ENCODE measurements around the gene ADAM15. TPM values are rescaled to one million over a fixed set of nuclear protein-coding genes. Genes with fewer than 3 reads are reported as not detected.

The ADAM15 gene
- total RNA-seq, 1 experiment from 2014 or later, result 41.7 TPM

- BruUV-seq (replicated peaks), result no TSS peak
- Histone ChIP-seq H3K27ac (ENCODE audit: low read length) (no peak overlapping the region), H3K4me1 (ENCODE audit: control insufficient read depth, insufficient read depth, low read length) (peaks cover 11% of the 10 kb centered on the region), H3K27me3 (ENCODE audit: control insufficient read depth, insufficient read depth, low read length) (no peaks in the 10 kb centered on the region), H3K36me3 (ENCODE audit: control insufficient read depth, insufficient read depth, low read length) (no peaks in the 10 kb centered on the region), H3K4me3 (ENCODE audit: low read depth in 2 of 2, low read length in 2 of 2) (no peak overlapping the region), H3K9me3 (ENCODE audit: control insufficient read depth, insufficient read depth, low read depth, low read length) (no peaks in the 10 kb centered on the region)
- DNase-seq (ENCODE audit: low read depth, low spot score) (no peak), ATAC-seq (no peak)
- TF ChIP-seq REST (IDR thresholded peaks at IDR 0.05; ENCODE audit: insufficient read depth in 1 of 2, low read depth in 2 of 2, low read length in 1 of 2), result no peak
- no peak for TF ChIP-seq TCF7L2 (IDR thresholded peaks at IDR 0.05; ENCODE audit: low read depth, low read length)
- no peak for TF ChIP-seq CTCF (IDR thresholded peaks at IDR 0.05)
- TF ChIP-seq SIN3A (IDR thresholded peaks at IDR 0.05; ENCODE audit: borderline replicate concordance, insufficient read depth, low read depth, low read length), result no peak
- TF ChIP-seq POLR2AphosphoS5 (IDR thresholded peaks at IDR 0.05; ENCODE audit: low read depth, low read length), result no peak
- intact Hi-C loops (cut with micrococcal nuclease; ENCODE audit: unreplicated experiment) (no loop called here), in situ Hi-C loops (cut with HindIII; ENCODE audit: low pct_unique_long_range_greater_than_20kb, low sequenced_read_pairs) (no loop called here)
- ChIA-PET CTCF (interaction anchor here (0.5 to 0.7 kb wide), 2 partner anchors 116 to 166 kb away, joined by 3 to 4 read pairs; no protein-coding TSS in a partner anchor), POLR2A (interaction anchor here (0.6 kb wide), 1 partner anchor 15 kb away, joined by 3 read pairs; no protein-coding TSS in a partner anchor)
Measured at GRCh38 chr1:155022136-155022926, 28.8 kb upstream of the ADAM15 start.

- ChIA-PET POLR2A (no interaction called here), CTCF (no interaction called here)
- peaks cover 7% of the 10 kb centered on the region for H3K4me1 ChIP-seq (ENCODE audit: control insufficient read depth, insufficient read depth, low read length)
- intact Hi-C loops (cut with micrococcal nuclease; ENCODE audit: unreplicated experiment), result no loop called here
- DNase-seq (ENCODE audit: low read depth, low spot score) (no peak), ATAC-seq (no peak)
- no peak overlapping the region for H3K4me3 ChIP-seq (ENCODE audit: low read depth in 2 of 2, low read length in 2 of 2)
- in situ Hi-C loops (cut with HindIII; ENCODE audit: low pct_unique_long_range_greater_than_20kb, low sequenced_read_pairs), result no loop called here
- H3K27me3 ChIP-seq (ENCODE audit: control insufficient read depth, insufficient read depth, low read length), result no peaks in the 10 kb centered on the region
- no peaks in the 10 kb centered on the region for H3K36me3 ChIP-seq (ENCODE audit: control insufficient read depth, insufficient read depth, low read length)
- no peaks in the 10 kb centered on the region for H3K9me3 ChIP-seq (ENCODE audit: control insufficient read depth, insufficient read depth, low read depth, low read length)
- H3K27ac ChIP-seq (ENCODE audit: low read length), result no peak overlapping the region
- BruUV-seq (replicated peaks), result no TSS peak
- TF ChIP-seq TCF7L2 (IDR thresholded peaks at IDR 0.05; ENCODE audit: low read depth, low read length) (no peak), CTCF (IDR thresholded peaks at IDR 0.05) (no peak), REST (IDR thresholded peaks at IDR 0.05; ENCODE audit: insufficient read depth in 1 of 2, low read depth in 2 of 2, low read length in 1 of 2) (no peak), POLR2AphosphoS5 (IDR thresholded peaks at IDR 0.05; ENCODE audit: low read depth, low read length) (no peak), SIN3A (IDR thresholded peaks at IDR 0.05; ENCODE audit: borderline replicate concordance, insufficient read depth, low read depth, low read length) (no peak)
Measured at GRCh38 chr1:155022927-155023236, 28.2 kb upstream of the ADAM15 start.
